Activated CD8-positive, alpha-beta T cell treated with anti-CD3 and anti-CD28 coated beads for 36 hours (primary cell): ENCODE measurements around the gene POU6F1. TPM values are rescaled to one million over a fixed set of nuclear protein-coding genes. Genes with fewer than 3 reads are reported as not detected.
"Not testable (repeated sequence)": the region's sequence is repeated elsewhere in the genome, so short reads cannot be mapped to it uniquely, and the experiment has no call there.

Experiments used
- ATAC-seq: fragments of 200-7000 bp; cut with Tn5 transposase; one replicate; pipeline ENCODE4 v1.10.0; 2021; ENCODE audit warnings: mild to moderate bottlenecking, moderate library complexity
- CTCF ChIA-PET: fragments of 350-600 bp; sonication (Branson Sonifier 250); formaldehyde crosslinking; loops from one replicate; lab custom pipeline; 2021; ENCODE audit warnings: antibody characterized with exemption; lab: Charles Lee
- POLR2A ChIA-PET: fragments of 350-600 bp; sonication (Branson Sonifier 250); formaldehyde crosslinking; loops from one replicate; lab custom pipeline; 2021; ENCODE audit warnings: antibody characterized with exemption; lab: Charles Lee
- DNase-seq: peaks from one replicate; pipeline ENCODE4 v3.0.0-alpha.2; 2020
- H3K27ac Mint-ChIP-seq: one replicate; pipeline ENCODE4 v1.8.0; 2021; ENCODE audit warnings: mild to moderate bottlenecking, mixed read lengths
- H3K27me3 Mint-ChIP-seq: one replicate; pipeline ENCODE4 v1.8.0; 2021; ENCODE audit warnings: mixed read lengths
- H3K36me3 Mint-ChIP-seq: one replicate; pipeline ENCODE4 v1.8.0; 2021; ENCODE audit warnings: low read depth, mixed read lengths
- H3K4me1 Mint-ChIP-seq: one replicate; pipeline ENCODE4 v1.8.0; 2021; ENCODE audit warnings: low read depth, mixed read lengths
- H3K4me3 Mint-ChIP-seq: one replicate; pipeline ENCODE4 v1.8.0; 2021; ENCODE audit warnings: mild to moderate bottlenecking, moderate library complexity, mixed read lengths
- H3K9me3 Mint-ChIP-seq: one replicate; pipeline ENCODE4 v1.8.0; 2021; ENCODE audit warnings: mixed read lengths
- CTCF ChIP-seq: fragments of 200-600 bp; IDR thresholded peaks from one replicate; pipeline ENCODE4 v1.8.0; 2022; ENCODE audit warnings: antibody characterized with exemption, mild to moderate bottlenecking
- intact Hi-C: fragments of 100-400 bp; cut with micrococcal nuclease; formaldehyde crosslinking; loops from one replicate; pipeline ENCODE4 v1.10.0; 2022
- total RNA-seq, 2 experiments: library from RNA; stranded (reverse); gene quantifications; one replicate each; pipeline ENCODE4 v1.2.3, GENCODE V29; 2021

POU6F1 gene
- total RNA-seq, 2 experiments from 2014 or later, result 5.8 to 7.3 TPM

DNA sequence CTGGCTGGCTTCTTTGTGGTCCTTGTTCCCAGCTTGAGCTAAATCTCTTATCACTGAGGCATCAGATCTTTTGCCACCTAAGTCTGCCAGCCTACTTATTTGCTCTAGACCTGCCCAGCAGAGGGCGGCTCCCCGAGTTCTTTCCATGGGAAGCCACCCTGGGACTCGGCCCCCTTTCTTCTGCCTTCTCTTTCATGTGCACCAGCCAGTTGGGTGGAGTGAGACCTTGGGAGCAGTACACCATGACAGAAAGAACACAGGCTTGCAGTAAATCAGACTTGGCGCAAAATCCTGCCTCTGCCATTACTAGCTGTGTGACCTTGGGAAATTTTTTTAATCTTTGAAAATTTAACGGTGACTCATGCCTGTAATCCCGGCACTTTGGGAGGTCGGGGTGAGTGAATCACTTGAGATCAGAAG, 44.9 kb upstream of the POU6F1 start:
- POLR2A ChIA-PET, result interaction anchor here (1.2 kb wide), 2 partner anchors 14 to 186 kb away, joined by 3 to 4 read pairs; no protein-coding TSS in a partner anchor
- H3K27me3 Mint-ChIP-seq, result no peaks in the 10 kb centered on the region

GRCh38 chr12:51259600-51259999, 41.7 kb upstream of the POU6F1 start:
- H3K36me3 Mint-ChIP-seq, H3K9me3 Mint-ChIP-seq, H3K4me1 Mint-ChIP-seq, H3K27me3 Mint-ChIP-seq, H3K4me3 Mint-ChIP-seq, intact Hi-C loops, DNase-seq, ATAC-seq, H3K27ac Mint-ChIP-seq: not testable (repeated sequence)
- CTCF ChIA-PET, result interaction anchor here (1.0 kb wide), 1 partner anchor 8 kb away, joined by 3 read pairs; no protein-coding TSS in a partner anchor
- POLR2A ChIA-PET, result interaction anchor here (0.6 to 1.2 kb wide), 3 partner anchors 11 to 82 kb away, joined by 3 to 4 read pairs (median 3); partner anchors contain the start of gene DAZAP2

More for the DNA sequence above, 44.9 kb upstream of the POU6F1 start:
- no peaks in the 10 kb centered on the region for H3K9me3 Mint-ChIP-seq
- TF ChIP-seq CTCF, result no peak
- no peak overlapping the region for H3K4me3 Mint-ChIP-seq
- no peaks in the 10 kb centered on the region for H3K36me3 Mint-ChIP-seq
- DNase-seq (peak; percentile 51), ATAC-seq (no peak)
- peaks cover 18% of the 10 kb centered on the region for H3K4me1 Mint-ChIP-seq
- CTCF ChIA-PET, result interaction anchor here (0.6 to 3.4 kb wide), 8 partner anchors 11 to 78 kb away, joined by 3 to 32 read pairs (median 3); no protein-coding TSS in a partner anchor
- intact Hi-C loops, result no loop called here
- no peak overlapping the region for H3K27ac Mint-ChIP-seq

DNA sequence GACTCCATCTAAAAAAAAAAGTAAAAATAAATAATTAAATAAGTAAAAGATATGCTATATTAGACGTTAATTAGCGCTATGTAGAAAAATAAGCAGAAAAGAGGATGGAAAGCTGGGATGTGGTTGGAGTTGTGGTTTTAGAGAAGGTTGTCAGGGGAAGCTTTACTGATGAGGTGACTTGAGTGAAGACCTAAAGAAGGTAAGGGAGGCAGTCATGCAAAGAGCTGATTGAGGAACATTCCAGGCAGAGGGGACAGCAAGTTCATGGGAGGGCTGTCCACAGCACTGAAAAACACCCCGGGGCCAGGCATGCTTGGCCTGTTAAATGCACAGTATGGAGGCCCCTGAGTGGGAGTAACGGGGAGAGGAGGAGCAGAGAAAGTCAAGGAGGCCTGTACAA, 36.7 kb upstream of the POU6F1 start:
- ATAC-seq (no peak), DNase-seq (no peak)
- intact Hi-C loops, result no loop called here
- Mint-ChIP-seq H3K27me3 (no peaks in the 10 kb centered on the region), H3K9me3 (no peaks in the 10 kb centered on the region), H3K36me3 (no peaks in the 10 kb centered on the region), H3K27ac (no peak overlapping the region), H3K4me1 (no peaks in the 10 kb centered on the region), H3K4me3 (no peak overlapping the region)
- ChIA-PET CTCF (no interaction called here), POLR2A (interaction anchor here (1.0 to 1.3 kb wide), 2 partner anchors 16 to 206 kb away, joined by 3 to 5 read pairs; partner anchors contain the start of genes DAZAP2 and LETMD1)
- no peak for TF ChIP-seq CTCF

DNA sequence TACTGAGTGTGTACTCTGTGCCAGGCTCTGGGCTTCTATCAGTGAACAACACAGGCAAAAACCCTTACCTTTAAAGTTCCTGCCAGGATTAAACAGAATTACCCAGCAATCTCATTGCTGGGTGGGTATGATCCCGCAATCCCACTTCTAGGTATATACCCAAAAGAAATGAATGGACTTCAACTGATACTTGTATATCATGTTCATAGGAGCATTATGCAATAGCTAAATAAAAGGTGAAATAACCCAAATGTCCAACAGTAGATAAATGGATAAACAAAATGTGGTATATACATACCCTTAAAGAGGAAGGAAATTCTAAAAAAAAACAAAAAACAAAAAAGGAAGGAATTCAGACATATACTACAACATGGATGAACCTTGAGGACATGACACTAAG, 35.4 kb upstream of the POU6F1 start:
- no peaks in the 10 kb centered on the region for H3K36me3 Mint-ChIP-seq
- no peak for TF ChIP-seq CTCF
- POLR2A ChIA-PET, result interaction anchor here (0.9 to 1.3 kb wide), 4 partner anchors 8 to 48 kb away, joined by 3 to 5 read pairs (median 4); no protein-coding TSS in a partner anchor
- no peak overlapping the region for H3K27ac Mint-ChIP-seq
- no peaks in the 10 kb centered on the region for H3K27me3 Mint-ChIP-seq
- intact Hi-C loops, result no loop called here
- ATAC-seq, result no peak
- no peak overlapping the region for H3K4me3 Mint-ChIP-seq
- CTCF ChIA-PET, result interaction anchor here (0.7 to 3.8 kb wide), 22 partner anchors 9 to 489 kb away, joined by 3 to 32 read pairs (median 4); partner anchors contain the start of genes ATF1 and DAZAP2
- DNase-seq, result no peak
- H3K9me3 Mint-ChIP-seq, result no peaks in the 10 kb centered on the region
- peaks cover 2% of the 10 kb centered on the region for H3K4me1 Mint-ChIP-seq

- ChIA-PET CTCF (no interaction called here), POLR2A (interaction anchor here (1.4 kb wide), 1 partner anchor 10 kb away, joined by 3 read pairs; no protein-coding TSS in a partner anchor)
- peak overlapping the region; percentile 74 for H3K27ac Mint-ChIP-seq
- peaks cover 39% of the 10 kb centered on the region for H3K4me1 Mint-ChIP-seq
- H3K4me3 Mint-ChIP-seq, result no peak overlapping the region
- ATAC-seq (no peak), DNase-seq (no peak)
- TF ChIP-seq CTCF, result no peak
- H3K27me3 Mint-ChIP-seq, result no peaks in the 10 kb centered on the region
- H3K36me3 Mint-ChIP-seq, result peaks cover 24% of the 10 kb centered on the region
- intact Hi-C loops, result no loop called here
- H3K9me3 Mint-ChIP-seq, result no peaks in the 10 kb centered on the region
These were observed 29.8 kb upstream of the POU6F1 start for GRCh38 chr12:51247523-51248206.
